Measurements from ENCODE around the gene CLEC4G.

GRCh38 chr19:7732045-7732444 lies at the start of gene CLEC4G:
- no peak for TF ChIP-seq CTCF (conservative IDR thresholded peaks at IDR 0.05 in 1 of 2, IDR thresholded peaks at IDR 0.05 in 1 of 2; ENCODE audit: extremely low read depth in 1 of 2, insufficient read depth in 1 of 2, low read depth in 1 of 2, low read length in 2 of 2)
- no peak for TF ChIP-seq EZH2 (IDR thresholded peaks at IDR 0.05; ENCODE audit: borderline replicate concordance, low read length)

Measured in mammary epithelial cell (primary cell).